Measurements from ENCODE around the gene SPATA13. TPM values are rescaled to one million over a fixed set of nuclear protein-coding genes. Genes with fewer than 3 reads are reported as not detected.
A peak's percentile ranks its signal among the peaks of the same experiment; 100 is the strongest.

Gene SPATA13
- total and polyA plus RNA-seq, 2 donors (not counting 3 experiments of a cell fraction or from before 2014, with no cell fraction given) = 6.6 to 12.9 TPM

DNA sequence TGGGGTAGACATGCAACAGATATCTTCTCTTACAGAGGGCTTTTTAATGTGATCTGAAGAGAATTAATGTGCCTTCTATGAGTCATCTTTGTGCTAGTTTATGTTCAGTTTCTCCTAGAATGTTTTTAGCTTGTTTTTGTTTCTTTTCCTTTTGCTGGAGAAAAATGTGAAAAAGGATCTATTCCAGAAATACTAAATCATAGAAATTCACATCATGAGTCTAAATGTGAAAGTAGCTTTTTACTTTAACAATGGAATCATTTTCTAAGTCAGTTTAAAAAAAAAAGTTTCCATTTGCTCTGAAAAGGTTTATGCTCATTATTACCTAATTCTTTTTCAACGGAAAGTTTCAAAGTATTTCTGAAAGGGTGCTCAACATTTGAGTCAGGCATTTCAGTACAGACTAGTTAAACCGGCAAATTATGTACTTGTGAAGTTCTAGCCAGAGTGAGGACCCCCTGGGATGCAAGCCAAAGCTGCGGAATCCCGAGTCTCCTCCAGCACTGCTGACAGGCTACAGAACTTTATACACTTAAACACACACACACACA lies 72.9 kb downstream of the SPATA13 start:
- Histone ChIP-seq H3K27ac (ENCODE audit: insufficient read depth, low read depth, low read length) (no peak overlapping the region), H3K9me1 (replicated peaks; ENCODE audit: control insufficient read depth, extremely low read depth, insufficient read depth, low read length) (no peaks in the 10 kb centered on the region), H3K9ac (replicated peaks; ENCODE audit: extremely low read depth, insufficient read depth, low read length) (no peak overlapping the region), H4K20me1 (replicated peaks; ENCODE audit: control insufficient read depth, extremely low read depth, insufficient read depth, low read length) (no peaks in the 10 kb centered on the region), H3K4me1 (ENCODE audit: control insufficient read depth, extremely low read depth, insufficient read depth, low read length) (peaks cover 5% of the 10 kb centered on the region), H3K27me3 (ENCODE audit: control insufficient read depth in 2 of 2, insufficient read depth in 2 of 2, low read length in 2 of 2) (no peaks in the 10 kb centered on the region), H3K4me3 (replicated peaks in 1 of 3; ENCODE audit: insufficient read depth in 1 of 3, low read depth in 1 of 3, low read length in 3 of 3) (no peak overlapping the region), H2AFZ (ENCODE audit: low read depth, low read length) (no peak overlapping the region), H3K36me3 (ENCODE audit: control insufficient read depth in 2 of 2, extremely low read depth in 1 of 2, insufficient read depth in 2 of 2, low read length in 2 of 2) (no peaks in the 10 kb centered on the region), H3K79me2 (ENCODE audit: control insufficient read depth, insufficient read depth, low read length) (no peaks in the 10 kb centered on the region), H3K9me3 (replicated peaks; ENCODE audit: control insufficient read depth, insufficient read depth, low read length) (no peaks in the 10 kb centered on the region), H3K4me2 (ENCODE audit: insufficient read depth, low read length) (peak overlapping the region; percentile 55)
- peak; percentile 75 for FAIRE-seq
- dilution Hi-C loops (cut with MboI; ENCODE audit: extremely low pct_ligation_motif_present, low sequenced_read_pairs) (no loop called here), intact Hi-C loops (cut with micrococcal nuclease) (no loop called here)
- ChIA-PET CTCF (interaction anchor here (0.7 to 2.0 kb wide), 6 partner anchors 14 to 312 kb away, joined by 3 to 5 read pairs (median 3); no protein-coding TSS in a partner anchor), POLR2A (no interaction called here)
- BruUV-seq (replicated peaks) = no TSS peak
- TF ChIP-seq, protein P1, sequence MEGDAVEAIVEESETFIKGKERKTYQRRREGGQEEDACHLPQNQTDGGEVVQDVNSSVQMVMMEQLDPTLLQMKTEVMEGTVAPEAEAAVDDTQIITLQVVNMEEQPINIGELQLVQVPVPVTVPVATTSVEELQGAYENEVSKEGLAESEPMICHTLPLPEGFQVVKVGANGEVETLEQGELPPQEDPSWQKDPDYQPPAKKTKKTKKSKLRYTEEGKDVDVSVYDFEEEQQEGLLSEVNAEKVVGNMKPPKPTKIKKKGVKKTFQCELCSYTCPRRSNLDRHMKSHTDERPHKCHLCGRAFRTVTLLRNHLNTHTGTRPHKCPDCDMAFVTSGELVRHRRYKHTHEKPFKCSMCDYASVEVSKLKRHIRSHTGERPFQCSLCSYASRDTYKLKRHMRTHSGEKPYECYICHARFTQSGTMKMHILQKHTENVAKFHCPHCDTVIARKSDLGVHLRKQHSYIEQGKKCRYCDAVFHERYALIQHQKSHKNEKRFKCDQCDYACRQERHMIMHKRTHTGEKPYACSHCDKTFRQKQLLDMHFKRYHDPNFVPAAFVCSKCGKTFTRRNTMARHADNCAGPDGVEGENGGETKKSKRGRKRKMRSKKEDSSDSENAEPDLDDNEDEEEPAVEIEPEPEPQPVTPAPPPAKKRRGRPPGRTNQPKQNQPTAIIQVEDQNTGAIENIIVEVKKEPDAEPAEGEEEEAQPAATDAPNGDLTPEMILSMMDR (IDR thresholded peaks at IDR 0.05; ENCODE audit: extremely low read depth in 1 of 2, insufficient read depth in 1 of 2, low read depth in 1 of 2, low read length in 2 of 2) = no peak
- peak; percentile 72 for TF ChIP-seq FOS (IDR thresholded peaks at IDR 0.05; ENCODE audit: borderline replicate concordance, insufficient read depth, low read length)
- TF ChIP-seq POLR2AphosphoS5 (IDR thresholded peaks at IDR 0.05; ENCODE audit: insufficient read depth, low read depth, low read length) = no peak
- TF ChIP-seq POLR2A (IDR thresholded peaks at IDR 0.05; ENCODE audit: low read depth, low read length) = no peak
- TF ChIP-seq MYC (IDR thresholded peaks at IDR 0.05; ENCODE audit: low read depth, low read length) = no peak
- TF ChIP-seq JUN (IDR thresholded peaks at IDR 0.05; ENCODE audit: borderline replicate concordance, insufficient read depth, insufficient read length, low read depth) = peak; percentile 35
- TF ChIP-seq, protein P2, sequence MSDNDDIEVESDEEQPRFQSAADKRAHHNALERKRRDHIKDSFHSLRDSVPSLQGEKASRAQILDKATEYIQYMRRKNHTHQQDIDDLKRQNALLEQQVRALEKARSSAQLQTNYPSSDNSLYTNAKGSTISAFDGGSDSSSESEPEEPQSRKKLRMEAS (IDR thresholded peaks at IDR 0.05; ENCODE audit: insufficient read depth, insufficient read length) = no peak
- peak; percentile 37 for DNase-seq (ENCODE audit: low read depth, low spot score)

Data from endothelial cell of umbilical vein (primary cell).